HepG2 (cell line): ENCODE measurements around the gene RELB. TPM values are rescaled to one million over a fixed set of nuclear protein-coding genes. Genes with fewer than 3 reads are reported as not detected.
A peak's percentile ranks its signal among the peaks of the same experiment; 100 is the strongest.

Source experiments
- ATAC-seq: fragments of 200-7000 bp; cut with Tn5 transposase; 3 replicates; pipeline ENCODE4 v1.9.1; 2020; ENCODE audit warnings: mild to moderate bottlenecking, moderate library complexity
- BruUV-seq: library from RNA; stranded (reverse); fragments of 400-500 nt; replicated peaks from 2 replicates; lab custom pipeline; 2021; lab: Mats Ljungman, UMichigan
- CTCF ChIA-PET: fragments of 300-600 bp; formaldehyde crosslinking; extraction: SDS; loops from one replicate; lab custom pipeline; 2021; ENCODE audit warnings: low total read pairs, inconsistent platforms, low intra/inter-chr PET ratio; lab: Yijun Ruan, JAX
- POLR2A ChIA-PET: fragments of 350-600 bp; sonication (Branson Sonifier 250); formaldehyde crosslinking; loops from one replicate; lab custom pipeline; 2020; ENCODE audit warnings: antibody characterized with exemption, inconsistent platforms; lab: Yijun Ruan, JAX
- DNase-seq: peaks from one replicate; pipeline ENCODE4 v3.0.0-alpha.2; 2015; ENCODE audit warnings: low spot score
- FAIRE-seq: peaks from 3 replicates; lab custom pipeline; 2011; peaks lifted over from hg19 to GRCh38; lab: Jason Lieb, UNC
- H2AFZ ChIP-seq: one replicate; pipeline ENCODE4 v1.6.1; 2011; ENCODE audit warnings: low read length, inconsistent platforms
- H3K27ac ChIP-seq: fragments of 300-600 bp; 3 replicates; pipeline ENCODE4 v1.8.0; 2011; ENCODE audit warnings: mixed run types, mild to moderate bottlenecking, mixed read lengths, low read length, inconsistent platforms; ENCODE audit not compliant: insufficient read depth; ENCODE audit errors: extremely low read length
- H3K27me3 ChIP-seq, 2 experiments: fragments of 200-600 bp in 1 of 2; 2 replicates in 1 of 2; 3 replicates in 1 of 2; pipeline versions ENCODE4 v1.6.0 to v1.8.0; 2011; ENCODE audit warnings: low read length in 2 of 2, mild to moderate bottlenecking in 2 of 2, moderate library complexity in 2 of 2, inconsistent platforms in 1 of 2; ENCODE audit not compliant: insufficient read depth in 2 of 2, control insufficient read depth in 1 of 2
- H3K36me3 ChIP-seq, 2 experiments: fragments of 200-600 bp in 1 of 2; replicated peaks in 1 of 2; 2 replicates in 1 of 2; 3 replicates in 1 of 2; pipeline versions ENCODE4 v1.5.1 to v1.8.0; 2011; ENCODE audit warnings: low read length in 2 of 2, inconsistent platforms in 1 of 2; ENCODE audit not compliant: insufficient read depth in 2 of 2, control insufficient read depth in 1 of 2
- H3K4me1 ChIP-seq: 2 replicates; pipeline ENCODE4 v1.5.1; 2012; ENCODE audit warnings: low read length, inconsistent platforms; ENCODE audit not compliant: insufficient read depth
- H3K4me2 ChIP-seq: 2 replicates; pipeline ENCODE4 v1.6.0; 2011; ENCODE audit warnings: low read depth, low read length, inconsistent platforms
- H3K4me3 ChIP-seq, 3 experiments: fragments of 200-600 bp in 1 of 3; sonication (generic), shearing (Covaris generic) in 1 of 3; replicated peaks in 1 of 3; 2 replicates each; pipeline ENCODE4 v1.5.1; 2011 to 2016; ENCODE audit warnings: low read length in 3 of 3, inconsistent platforms in 2 of 3, low read depth in 2 of 3, mild to moderate bottlenecking in 2 of 3, control low read depth in 1 of 3, mixed read lengths in 1 of 3; ENCODE audit not compliant: insufficient read depth in 1 of 3
- H3K79me2 ChIP-seq: one replicate; pipeline ENCODE4 v1.6.1; 2011; ENCODE audit warnings: low read length, inconsistent platforms; ENCODE audit not compliant: insufficient read depth
- H3K9ac ChIP-seq: 2 replicates; pipeline ENCODE4 v1.6.0; 2011; ENCODE audit warnings: mild to moderate bottlenecking, low read depth, low read length, inconsistent platforms; ENCODE audit not compliant: insufficient read depth
- H3K9me3 ChIP-seq: 2 replicates; pipeline ENCODE4 v1.5.1; 2012; ENCODE audit warnings: mild to moderate bottlenecking, low read length
- H4K20me1 ChIP-seq: 2 replicates; pipeline ENCODE4 v1.6.0; 2011; ENCODE audit warnings: inconsistent platforms, mild to moderate bottlenecking, low read length, moderate library complexity; ENCODE audit not compliant: insufficient read depth
- ATAD3A ChIP-seq: sonication (generic); formaldehyde crosslinking; IDR thresholded peaks from 2 replicates; pipeline ENCODE4 v1.4.0; 2020; ENCODE audit warnings: missing genetic modification reagents
- HBP1 ChIP-seq: IDR thresholded peaks from 2 replicates; pipeline ENCODE4 v1.6.1; 2016; ENCODE audit warnings: low read depth, control low read depth
- TCF12 ChIP-seq, 2 experiments: fragments of 450-650 bp in 1 of 2; sonication (generic) in 1 of 2; formaldehyde crosslinking in 1 of 2; IDR thresholded peaks; 2 replicates each; pipeline versions ENCODE4 v1.6.1 to v1.8.0; 2017 to 2022; ENCODE audit warnings: antibody characterized with exemption in 1 of 2, mild to moderate bottlenecking in 1 of 2, missing genetic modification reagents in 1 of 2, moderate library complexity in 1 of 2
- ZNF142 ChIP-seq: sonication (generic); formaldehyde crosslinking; IDR thresholded peaks from 2 replicates; pipeline ENCODE4 v1.4.0; 2020; ENCODE audit warnings: missing genetic modification reagents
- ZNF3 ChIP-seq: IDR thresholded peaks from 2 replicates; pipeline ENCODE4 v1.7.0; 2017; ENCODE audit warnings: inconsistent platforms
- ZNF687 ChIP-seq: sonication (generic); formaldehyde crosslinking; IDR thresholded peaks from 2 replicates; pipeline ENCODE4 v1.5.1; 2020; ENCODE audit warnings: mild to moderate bottlenecking, missing genetic modification reagents, moderate library complexity
- ZNF768 ChIP-seq: sonication (generic); formaldehyde crosslinking; IDR thresholded peaks from 2 replicates; pipeline ENCODE4 v1.4.0; 2020; ENCODE audit warnings: missing genetic modification reagents
- WGBS: methylation state at CpG from one replicate; pipeline ENCODE4 v1.1.6; 2017; ENCODE audit warnings: low lambda C conversion rate; 5-methylcytosine and 5-hydroxymethylcytosine counted together
- in situ Hi-C: cut with HindIII; loops from 2 replicates; pipeline ENCODE4 v1.10.0; 2017; ENCODE audit warnings: low pct_unique_long_range_greater_than_20kb; ENCODE audit not compliant: extremely low pct_ligation_motif_present
- intact Hi-C: fragments of 100-400 bp; cut with micrococcal nuclease; formaldehyde crosslinking; loops from one replicate; pipeline ENCODE4 v1.10.0; 2022; ENCODE audit not compliant: unreplicated experiment
- polyA plus RNA-seq, 8 experiments: library from polyadenylated mRNA; depleted of rRNA in 3 of 8; stranded (reverse) in 7 of 8; unstranded in 1 of 8; fragments of >200 nt; fragmentation: Illumina TruSeq in 4 of 8; extraction: Trizol in 4 of 8; gene quantifications; 2 replicates each; pipeline versions ENCODE4 v1.2.1 to v1.2.3, GENCODE V29; 2011 to 2016; ENCODE audit warnings: low read depth in 4 of 8, missing spikeins in 1 of 8, mixed read lengths in 1 of 8; ENCODE audit not compliant: insufficient read depth in 1 of 8
- total RNA-seq, 5 experiments: library from RNA; depleted of rRNA; stranded (reverse); fragments of >200 nt; fragmentation: Illumina TruSeq; extraction: Trizol; gene quantifications; 2 replicates each; pipeline ENCODE4 v1.2.3, GENCODE V29; 2016; ENCODE audit warnings: low read depth in 1 of 5

Gene RELB
- total and polyA plus RNA-seq, 2 of the 13 experiments (the other 11 are each of a cell fraction or from before 2014, with no cell fraction given), result 1.9 to 3.5 TPM

- no peak overlapping the region for H2AFZ ChIP-seq
- ATAC-seq, result no peak
- no peaks in the 10 kb centered on the region for H3K79me2 ChIP-seq
- no peak overlapping the region for H3K4me2 ChIP-seq
- no peak overlapping the region for H3K27ac ChIP-seq
- H3K4me3 ChIP-seq, result no peak overlapping the region
- no peak for DNase-seq
- H4K20me1 ChIP-seq, result no peaks in the 10 kb centered on the region
- ChIA-PET CTCF (no interaction called here), POLR2A (no interaction called here)
- H3K9ac ChIP-seq, result no peak overlapping the region
- intact Hi-C loops (no loop called here), in situ Hi-C loops (no loop called here)
- H3K9me3 ChIP-seq, result no peaks in the 10 kb centered on the region
- no peaks in the 10 kb centered on the region for H3K36me3 ChIP-seq
- FAIRE-seq, result no peak
- BruUV-seq, result no TSS peak
- no peaks in the 10 kb centered on the region for H3K27me3 ChIP-seq
- WGBS, result 95% methylated on average over 6 of the region's 6 CpGs
- no peak for TF ChIP-seq ATAD3A
- TF ChIP-seq TCF12 (IDR thresholded peaks at IDR 0.05), result no peak
- no peak for TF ChIP-seq TCF12 (CRISPR knock-in tag; IDR thresholded peaks at IDR 0.05)
- peak; percentile 22; the same call in 1 of the 2 replicates for TF ChIP-seq ZNF768
- TF ChIP-seq, all 625 proteins: peak for 1
- peaks cover 21% of the 10 kb centered on the region for H3K4me1 ChIP-seq
Observed at GRCh38 chr19:45030825-45031224, 29.6 kb downstream of the RELB start.

GRCh38 chr19:45032421-45032820 is 31.2 kb downstream of the RELB start:
- POLR2A ChIA-PET, result no interaction called here
- DNase-seq, result no peak
- TF ChIP-seq HBP1 (CRISPR knock-in tag) (no peak), ZNF142 (CRISPR knock-in tag) (no peak), ZNF3 (CRISPR knock-in tag) (no peak), ZNF687 (CRISPR knock-in tag) (0 out of 2 replicates have a peak, but pooled peaks have one; percentile 27)

More at GRCh38 chr19:45032421-45032820, 31.2 kb downstream of the RELB start:
- no peaks in the 10 kb centered on the region for H4K20me1 ChIP-seq
- H3K27ac ChIP-seq, result peak overlapping the region; percentile 37
- no peaks in the 10 kb centered on the region for H3K79me2 ChIP-seq
- no peak for FAIRE-seq
- 85% methylated on average over 14 of the region's 18 CpGs for WGBS
- CTCF ChIA-PET, result no interaction called here
- no peaks in the 10 kb centered on the region for H3K27me3 ChIP-seq
- no peak overlapping the region for H3K4me2 ChIP-seq
- no peak for ATAC-seq
- no peaks in the 10 kb centered on the region for H3K36me3 ChIP-seq
- H3K9ac ChIP-seq, result no peak overlapping the region
- in situ Hi-C loops, result no loop called here
- no TSS peak for BruUV-seq
- H3K4me1 ChIP-seq, result peaks cover 21% of the 10 kb centered on the region
- H2AFZ ChIP-seq, result no peak overlapping the region
- no peaks in the 10 kb centered on the region for H3K9me3 ChIP-seq
- H3K4me3 ChIP-seq, result no peak overlapping the region
- intact Hi-C loops, result no loop called here
